ENCODE results near the gene CTNNA2.

Gene CTNNA2

DNA sequence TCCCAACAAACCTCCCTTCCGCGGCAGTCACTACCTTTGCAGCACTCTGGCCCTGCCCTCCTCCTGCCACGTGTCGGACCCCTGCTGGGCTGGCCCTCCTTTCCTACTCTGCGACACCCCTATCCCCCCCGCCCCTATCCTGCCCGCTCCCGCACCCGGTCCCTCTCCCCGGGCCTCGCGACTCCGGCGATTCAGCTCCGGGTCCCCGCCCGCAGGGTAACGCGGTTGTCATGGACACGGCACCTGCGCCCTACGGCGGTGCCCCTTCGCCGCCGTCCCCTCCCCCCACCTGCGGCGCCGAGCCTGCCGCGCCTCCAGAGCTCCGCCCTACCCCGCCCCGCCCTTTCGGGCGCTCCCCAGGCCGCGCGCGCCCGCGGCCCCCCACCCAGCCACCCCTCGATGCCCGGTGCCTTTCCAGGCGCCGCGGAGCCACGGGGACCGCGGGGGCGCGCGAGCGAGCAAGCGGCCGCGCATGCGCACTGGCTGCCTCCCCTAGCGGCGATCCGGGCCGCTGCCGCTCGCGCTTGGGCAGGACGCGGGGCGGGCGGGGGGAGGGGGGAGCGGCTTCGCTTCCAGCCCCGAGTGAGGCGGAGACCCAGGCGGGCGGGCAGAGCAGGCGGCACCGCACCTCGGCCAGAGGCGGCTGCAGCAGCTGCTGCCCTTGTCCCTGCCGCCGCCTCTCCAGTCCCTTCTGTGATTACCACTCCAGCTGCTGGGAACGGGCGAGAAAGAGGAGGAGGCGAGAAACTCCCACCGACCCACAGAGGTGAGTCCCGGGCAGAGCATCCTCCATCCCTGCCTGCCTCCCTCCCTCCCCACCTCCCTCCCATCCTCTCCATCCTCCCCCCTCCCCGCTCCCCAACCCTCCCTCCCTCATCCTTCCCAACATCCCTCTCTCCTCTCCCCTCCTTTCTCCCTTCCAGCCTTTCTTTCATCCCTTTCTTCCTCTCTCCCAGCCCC lies at the start of gene CTNNA2:
Gene CTNNA2 (plus strand): TSS at position 610 of the 960 bp plus-strand sequence.
- DNase-seq (ENCODE audit: low read depth in 2 of 2) = peak in 1 of 2 donors; percentile 5

GRCh38 chr2:79487399-79487798 lies 25.5 kb upstream of the CTNNA2 start:
- DNase-seq (ENCODE audit: low read depth in 2 of 2) = no peak

GRCh38 chr2:79511320-79511951 lies 1.4 kb upstream of the CTNNA2 start:
- no peak for DNase-seq (ENCODE audit: low read depth in 2 of 2)

DNA sequence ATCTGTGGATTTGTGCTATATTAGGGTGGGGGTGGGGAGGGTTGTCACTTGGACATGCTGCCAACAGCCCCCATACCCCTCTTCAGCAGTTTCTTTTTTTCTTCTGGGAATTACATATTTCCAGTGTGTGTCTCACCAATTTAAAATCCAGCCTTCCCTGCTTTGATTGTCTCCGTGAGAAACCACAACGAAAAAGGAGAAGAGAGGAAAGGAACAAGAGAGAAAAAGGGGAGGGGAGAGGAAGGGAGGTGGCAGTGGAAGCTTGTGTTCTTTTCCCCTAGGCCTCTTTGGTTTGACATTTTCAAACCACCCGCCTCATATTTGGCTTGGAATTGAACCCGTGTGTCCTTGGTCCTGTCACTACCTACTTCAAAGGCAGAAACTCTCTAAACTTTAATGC lies 860 bp downstream of the CTNNA2 start:
- no peak for DNase-seq (ENCODE audit: low read depth in 2 of 2)

DNA sequence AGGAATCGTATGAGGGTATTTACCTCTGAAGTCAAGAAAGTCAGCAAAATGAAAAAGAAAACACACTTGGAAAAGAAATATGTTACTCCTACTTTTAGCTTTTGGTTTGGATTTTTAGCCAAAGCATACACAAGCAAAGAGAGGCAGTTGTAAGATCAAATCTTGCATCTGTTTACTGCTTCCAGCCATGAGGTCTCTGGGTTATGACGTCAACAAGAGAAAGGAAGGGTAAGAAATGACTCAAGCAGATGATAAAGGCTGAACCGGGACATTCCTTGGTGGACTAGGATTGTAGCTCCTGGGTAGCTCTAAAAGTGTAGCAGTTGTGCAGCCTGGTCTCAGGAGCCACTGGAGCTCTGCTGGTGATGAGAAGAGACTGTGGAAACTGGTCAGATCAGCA lies 16.8 kb downstream of the CTNNA2 start:
- DNase-seq (ENCODE audit: low read depth in 2 of 2) = no peak

DNA sequence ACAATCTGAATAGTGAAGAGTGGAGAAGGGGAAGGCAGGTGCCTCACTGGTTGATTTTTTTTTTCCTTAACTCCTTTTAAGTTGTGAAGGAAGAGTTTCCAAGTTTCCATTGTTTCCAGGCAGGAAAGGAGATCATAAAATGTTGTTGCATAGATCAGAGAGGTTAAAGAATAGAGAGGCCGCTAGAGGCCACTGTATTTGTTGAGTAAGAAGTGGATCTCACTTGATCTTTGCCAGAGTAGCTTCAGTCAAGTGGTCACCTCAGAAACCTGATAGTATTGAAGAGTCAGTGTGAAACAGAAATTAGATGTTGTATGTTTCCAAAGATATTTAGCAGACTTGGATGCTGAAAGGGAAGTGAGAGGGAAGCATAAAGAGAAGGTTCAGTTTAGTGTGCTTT lies 17.6 kb downstream of the CTNNA2 start:
- DNase-seq (ENCODE audit: low read depth in 2 of 2) = no peak

GRCh38 chr2:79547568-79547967 lies 34.7 kb downstream of the CTNNA2 start:
- DNase-seq (ENCODE audit: low read depth in 2 of 2) = no peak

DNA sequence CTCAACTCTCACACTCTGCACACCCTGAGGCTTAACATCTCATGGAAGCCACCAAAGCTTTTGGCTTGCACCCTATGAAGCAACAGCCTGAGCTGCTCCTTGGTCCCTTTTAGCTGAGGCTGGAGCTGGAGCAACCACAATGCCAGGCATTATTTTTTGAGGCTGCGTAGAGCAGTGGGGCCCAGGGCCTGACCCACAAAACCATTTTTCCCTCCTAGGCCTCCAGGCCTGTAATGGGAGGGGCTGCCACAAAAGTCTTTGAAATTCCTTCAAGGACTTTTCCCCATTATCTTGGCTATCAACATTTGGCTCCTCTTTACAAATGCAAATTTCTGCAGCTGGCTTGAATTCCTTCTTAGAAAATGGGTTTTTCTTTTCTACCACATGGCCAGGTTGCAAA lies 39.8 kb downstream of the CTNNA2 start:
- no peak for DNase-seq (ENCODE audit: low read depth in 2 of 2)

GRCh38 chr2:79554899-79555298 lies 42.0 kb downstream of the CTNNA2 start:
- no peak for DNase-seq (ENCODE audit: low read depth in 2 of 2)

DNA sequence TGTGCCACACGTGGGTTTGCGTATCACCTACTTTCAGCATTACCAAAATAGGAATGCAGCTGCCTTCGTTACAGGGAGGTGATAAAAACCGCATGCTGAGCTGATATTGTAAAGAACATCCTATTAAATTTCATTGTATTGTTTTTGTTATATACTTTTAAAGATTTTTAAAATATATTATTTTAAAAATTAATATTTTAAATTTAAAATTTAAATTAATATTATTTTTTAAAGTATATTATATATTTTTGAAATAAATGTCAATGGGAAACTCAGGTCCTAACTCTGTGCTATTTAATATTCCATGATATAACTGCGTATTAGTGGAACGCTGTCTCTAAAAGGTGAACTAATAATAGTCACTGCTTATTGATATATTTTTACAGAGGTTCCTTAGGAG lies 51.2 kb downstream of the CTNNA2 start:
- DNase-seq (ENCODE audit: low read depth in 2 of 2) = no peak

DNA sequence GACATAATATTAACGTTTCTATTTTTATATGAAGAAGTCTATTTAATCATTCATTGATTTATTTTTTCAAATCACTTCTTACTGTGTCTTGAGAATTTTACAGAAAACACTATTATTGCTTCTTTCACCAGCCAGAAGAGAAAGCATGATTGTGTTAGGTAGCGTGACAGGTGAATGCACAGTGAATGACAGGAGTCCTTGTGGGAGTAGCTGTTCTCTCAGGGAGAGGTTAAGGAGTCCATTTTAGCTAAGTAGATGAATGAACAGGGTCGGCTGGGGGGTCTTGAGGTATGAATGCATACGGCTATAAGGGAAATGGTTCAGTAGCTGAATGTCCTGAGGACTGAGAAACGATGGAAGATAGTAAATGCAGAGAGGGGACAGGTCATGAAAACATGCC lies 56.2 kb downstream of the CTNNA2 start:
- no peak for DNase-seq (ENCODE audit: low read depth in 2 of 2)

DNA sequence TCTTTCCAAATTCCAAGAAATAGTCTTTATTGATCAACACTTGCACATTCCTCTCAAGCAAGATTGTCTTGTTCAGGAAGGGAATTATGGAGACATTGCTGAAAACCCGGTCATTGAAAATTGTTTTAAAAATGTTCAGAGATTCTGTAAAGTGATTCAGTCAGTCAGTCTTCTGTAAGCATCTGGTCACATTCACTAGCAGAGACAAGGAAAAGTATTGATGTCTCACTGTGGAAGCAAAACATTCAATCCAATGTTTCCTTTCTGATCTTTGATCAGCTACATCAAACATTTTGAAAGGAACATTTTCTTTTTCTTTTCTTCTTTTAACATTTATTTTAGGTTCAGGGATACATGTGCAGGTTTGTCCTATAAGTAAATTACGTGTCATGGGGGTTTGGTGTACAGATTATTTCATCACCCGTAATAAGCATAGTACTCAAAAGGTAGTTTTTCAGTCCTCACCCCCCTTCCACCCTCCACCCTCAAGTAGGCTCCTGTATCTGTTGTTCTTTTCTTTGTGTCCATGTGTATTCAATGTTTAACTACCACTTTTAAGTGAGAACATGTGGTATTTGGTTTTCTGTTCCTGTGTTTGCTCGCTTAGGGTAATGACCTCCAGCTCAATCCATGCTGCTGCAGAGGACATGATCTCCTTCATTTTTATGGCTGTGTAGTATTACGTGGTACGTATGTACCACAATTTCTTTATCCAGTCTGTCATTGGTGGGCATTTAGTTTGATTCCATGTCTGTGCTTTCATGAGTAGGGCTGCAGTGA lies 61.2 kb downstream of the CTNNA2 start:
- DNase-seq (ENCODE audit: low read depth in 2 of 2) = no peak

GRCh38 chr2:79576451-79576850 lies 63.6 kb downstream of the CTNNA2 start:
- DNase-seq (ENCODE audit: low read depth in 2 of 2) = no peak

DNA sequence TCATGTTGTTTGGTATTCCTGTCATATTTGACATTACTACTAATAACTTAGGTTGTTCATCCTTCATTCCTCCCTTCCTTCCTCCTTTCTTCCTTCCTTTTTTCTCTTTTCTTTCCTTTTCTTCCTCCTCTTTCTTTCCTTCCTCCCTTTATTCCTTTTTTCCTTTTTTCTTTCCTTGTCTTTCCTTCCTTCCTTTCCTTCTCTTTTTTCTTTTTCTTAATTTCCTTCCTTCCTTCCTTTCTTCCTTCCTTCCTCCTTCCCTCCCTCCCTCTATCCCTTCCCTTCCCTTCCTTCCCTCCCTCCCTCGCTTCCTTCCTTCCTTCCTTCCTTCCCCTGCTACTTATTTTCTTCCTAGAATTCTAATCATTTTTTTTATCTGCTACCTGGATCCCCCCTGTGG lies 66.1 kb downstream of the CTNNA2 start:
- no peak for DNase-seq (ENCODE audit: low read depth in 2 of 2)

DNA sequence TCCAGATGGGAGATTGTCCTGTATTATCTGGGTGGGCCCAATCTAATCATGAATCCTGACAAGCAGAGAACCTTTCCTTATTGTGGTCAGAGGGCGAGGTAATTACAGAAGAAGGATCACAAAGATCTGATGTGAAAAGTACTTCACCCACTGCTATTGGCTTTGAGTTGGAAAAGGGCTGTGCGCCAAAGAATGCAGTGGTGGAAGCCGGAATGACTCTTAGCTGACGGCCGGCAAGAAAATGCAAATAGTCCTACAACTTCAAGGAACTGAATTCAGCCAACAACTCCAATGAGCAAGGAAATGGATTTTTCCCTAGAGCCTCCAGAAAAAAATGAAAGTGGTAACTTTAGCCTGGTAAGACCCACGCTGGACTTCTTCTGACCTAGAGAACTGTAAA lies 67.3 kb downstream of the CTNNA2 start:
- DNase-seq (ENCODE audit: low read depth in 2 of 2) = no peak

GRCh38 chr2:79585701-79586433 lies 73.0 kb downstream of the CTNNA2 start:
- DNase-seq (ENCODE audit: low read depth in 2 of 2) = no peak

GRCh38 chr2:79591281-79591680 lies 78.4 kb downstream of the CTNNA2 start:
- DNase-seq (ENCODE audit: low read depth in 2 of 2) = no peak

GRCh38 chr2:79593237-79593867 lies 80.5 kb downstream of the CTNNA2 start:
- no peak for DNase-seq (ENCODE audit: low read depth in 2 of 2)

DNA sequence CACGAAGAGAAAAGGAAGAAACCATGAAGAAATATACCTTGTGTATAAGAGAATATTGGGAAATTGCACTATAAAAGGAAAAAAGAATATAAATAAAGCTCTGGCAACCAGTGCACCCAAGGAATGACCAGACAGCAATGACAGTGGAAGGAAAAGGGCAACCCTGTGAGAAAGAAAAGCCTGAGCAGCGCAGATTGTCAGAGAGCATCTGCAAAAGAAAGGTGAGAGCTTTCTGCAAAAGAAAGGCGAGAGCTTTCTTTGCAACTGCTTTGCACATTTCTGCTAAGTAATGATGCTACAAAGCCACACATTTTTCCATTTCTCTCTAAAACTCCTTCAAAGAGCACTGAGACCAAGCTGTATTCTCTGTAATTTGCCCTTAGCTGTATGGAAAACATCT lies 83.6 kb downstream of the CTNNA2 start:
- no peak for DNase-seq (ENCODE audit: low read depth in 2 of 2)

DNA sequence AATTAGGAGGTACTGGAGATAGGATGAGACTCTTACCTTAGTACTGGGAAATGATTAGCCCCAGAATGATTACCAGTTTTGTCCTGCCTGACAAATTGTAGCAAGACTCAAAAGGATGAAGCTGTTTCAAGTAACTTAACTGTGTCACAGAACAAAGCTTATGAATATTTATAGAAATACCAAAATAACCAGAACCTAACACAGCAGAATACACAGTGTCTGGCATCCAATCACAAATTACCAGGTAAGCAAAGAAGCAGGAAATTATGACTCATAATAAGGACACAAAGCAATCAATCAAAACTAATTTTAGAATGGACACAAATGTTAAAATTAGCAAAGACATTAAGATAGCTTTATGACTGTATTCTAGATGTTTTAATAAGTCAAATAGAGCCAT lies 91.9 kb downstream of the CTNNA2 start:
- DNase-seq (ENCODE audit: low read depth in 2 of 2) = no peak

DNA sequence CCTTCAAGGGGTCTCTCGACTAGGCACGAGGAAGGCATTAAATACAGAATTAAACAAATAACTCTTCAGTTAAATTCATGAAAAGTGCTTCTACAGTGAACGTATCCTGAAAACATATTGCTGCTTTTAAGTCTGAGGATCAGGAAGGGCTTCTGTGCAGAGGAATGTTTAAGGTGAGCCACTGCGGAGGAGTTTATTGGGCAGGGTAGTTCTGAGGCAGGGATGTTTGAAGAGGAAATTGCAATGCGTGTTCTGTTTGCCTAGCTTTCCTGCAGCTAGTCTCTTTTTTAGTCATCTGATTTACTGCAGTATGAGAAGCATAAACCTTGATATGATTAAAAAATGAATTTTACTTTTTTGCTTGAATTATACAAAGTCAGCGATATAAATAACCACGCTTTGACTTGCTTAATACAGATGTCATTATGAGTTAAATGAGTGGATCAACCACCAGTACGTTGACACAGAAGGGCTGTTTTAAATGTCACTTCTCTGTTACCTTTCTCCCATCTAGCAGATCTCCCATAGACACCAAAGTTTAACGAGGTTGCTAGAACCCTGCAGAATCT lies 98.7 kb downstream of the CTNNA2 start:
- DNase-seq (ENCODE audit: low read depth in 2 of 2) = no peak

Data from stimulated activated CD4-positive, alpha-beta T cell treated with anti-CD3 and anti-CD28 coated beads, Interleukin-4, amount 100 ng/mL, for 48 hours (primary cell).